GM23338 (cell line): ENCODE results near the gene TPST1.

Source experiments
- CTCF ChIP-seq, 2 experiments: fragments of 200-600 bp in 1 of 2; sonication (generic) in 1 of 2; conservative IDR thresholded peaks; 2 replicates each; pipeline versions ENCODE4 v1.5.1 to v1.6.1; 2016 to 2017; ENCODE audit warnings: antibody characterized with exemption in 2 of 2, low read depth in 2 of 2, mild to moderate bottlenecking in 2 of 2, moderate library complexity in 1 of 2
- ETS1 ChIP-seq: IDR thresholded peaks from 2 replicates; pipeline ENCODE4 v1.6.1; 2016; ENCODE audit warnings: antibody characterized with exemption
- EZH2phosphoT487 ChIP-seq: fragments of 200-600 bp; sonication (generic); IDR thresholded peaks from one replicate; pipeline ENCODE4 v1.8.1; 2018; ENCODE audit warnings: antibody characterized with exemption; ENCODE audit not compliant: unreplicated experiment
- REST ChIP-seq: IDR thresholded peaks from one replicate; pipeline ENCODE4 v1.6.1; 2018; ENCODE audit warnings: antibody characterized with exemption; ENCODE audit not compliant: unreplicated experiment

GRCh38 chr7:66335318-66335717 is 130.2 kb downstream of the TPST1 start:
- TF ChIP-seq EZH2phosphoT487 = no peak
- TF ChIP-seq ETS1 = no peak
- no peak for TF ChIP-seq CTCF (conservative IDR thresholded peaks at IDR 0.05; ENCODE audit: low read depth in 2 of 2)
- TF ChIP-seq REST = no peak
